Dendritic cell treated with granulocyte-macrophage colony-stimulating factor and Interleukin-4, amounts not matched to agents 40 ng/mL and 50 ng/mL, for 4 days (primary cell): ENCODE data around the gene C14orf39.
A peak's percentile ranks its signal among the peaks of the same experiment; 100 is the strongest.

Experiments used
- H3K27ac Mint-ChIP-seq: one replicate; pipeline ENCODE4 v1.8.0; 2022; ENCODE audit warnings: mild to moderate bottlenecking, mixed read lengths
- H3K27me3 Mint-ChIP-seq: one replicate; pipeline ENCODE4 v1.8.0; 2022; ENCODE audit warnings: mild to moderate bottlenecking, mixed read lengths
- H3K36me3 Mint-ChIP-seq: one replicate; pipeline ENCODE4 v1.8.0; 2022; ENCODE audit warnings: low read depth, mixed read lengths
- H3K4me1 Mint-ChIP-seq: one replicate; pipeline ENCODE4 v1.8.0; 2022; ENCODE audit warnings: low read depth, mixed read lengths
- H3K4me3 Mint-ChIP-seq: one replicate; pipeline ENCODE4 v1.8.0; 2022; ENCODE audit warnings: mild to moderate bottlenecking, moderate library complexity, mixed read lengths
- H3K9me3 Mint-ChIP-seq: one replicate; pipeline ENCODE4 v1.8.0; 2022; ENCODE audit warnings: mixed read lengths
- intact Hi-C: fragments of 100-400 bp; cut with micrococcal nuclease; formaldehyde crosslinking; loops from one replicate; pipeline ENCODE4 v1.15.0; 2022

The C14orf39 gene

GRCh38 chr14:60485598-60486251 lies at the start of gene C14orf39:
Gene C14orf39, minus strand, starts transcription at chr14:60486063. Its CDS starts 985 bp downstream, at chr14:60485078.
- H3K9me3 Mint-ChIP-seq: peaks cover 3% of the 10 kb centered on the region
- H3K4me3 Mint-ChIP-seq: no peak within 1 kb of the TSS
- H3K27ac Mint-ChIP-seq: no peak within 1 kb of the TSS
- no peaks in the 10 kb centered on the region for H3K4me1 Mint-ChIP-seq
- H3K36me3 Mint-ChIP-seq: no peaks in the 10 kb centered on the region
- intact Hi-C loops: no loop called here
- H3K27me3 Mint-ChIP-seq: peaks cover 22% of the 10 kb centered on the region

GRCh38 chr14:60532442-60532841 lies 46.6 kb upstream of the C14orf39 start:
- Mint-ChIP-seq H3K36me3 (no peaks in the 10 kb centered on the region), H3K27ac (no peak overlapping the region), H3K4me3 (no peak overlapping the region), H3K9me3 (peaks cover 8% of the 10 kb centered on the region), H3K4me1 (no peaks in the 10 kb centered on the region), H3K27me3 (peaks cover 13% of the 10 kb centered on the region)
- intact Hi-C loops: no loop called here

- H3K4me3 Mint-ChIP-seq: no peak overlapping the region
- peaks cover 21% of the 10 kb centered on the region for H3K4me1 Mint-ChIP-seq
- intact Hi-C loops: no loop called here
- no peaks in the 10 kb centered on the region for H3K9me3 Mint-ChIP-seq
- H3K27ac Mint-ChIP-seq: no peak overlapping the region
- no peaks in the 10 kb centered on the region for H3K36me3 Mint-ChIP-seq
- peaks cover 74% of the 10 kb centered on the region for H3K27me3 Mint-ChIP-seq
Measured at GRCh38 chr14:60515511-60516289, 29.8 kb upstream of the C14orf39 start.

- peaks cover 78% of the 10 kb centered on the region for H3K27me3 Mint-ChIP-seq
- peaks cover 21% of the 10 kb centered on the region for H3K4me1 Mint-ChIP-seq
- H3K27ac Mint-ChIP-seq: no peak overlapping the region
- intact Hi-C loops: no loop called here
- no peaks in the 10 kb centered on the region for H3K36me3 Mint-ChIP-seq
- peak overlapping the region; percentile 62 for H3K4me3 Mint-ChIP-seq
- H3K9me3 Mint-ChIP-seq: no peaks in the 10 kb centered on the region
Measured at GRCh38 chr14:60514741-60515491, 29.1 kb upstream of the C14orf39 start.

GRCh38 chr14:60514378-60514740 lies 28.5 kb upstream of the C14orf39 start:
- H3K27ac Mint-ChIP-seq: no peak overlapping the region
- H3K9me3 Mint-ChIP-seq: no peaks in the 10 kb centered on the region
- intact Hi-C loops: no loop called here
- peak overlapping the region; percentile 62 for H3K4me3 Mint-ChIP-seq
- H3K36me3 Mint-ChIP-seq: no peaks in the 10 kb centered on the region
- peaks cover 82% of the 10 kb centered on the region for H3K27me3 Mint-ChIP-seq
- H3K4me1 Mint-ChIP-seq: peaks cover 21% of the 10 kb centered on the region

- intact Hi-C loops: no loop called here
- no peak overlapping the region for H3K27ac Mint-ChIP-seq
- H3K4me1 Mint-ChIP-seq: peaks cover 21% of the 10 kb centered on the region
- no peaks in the 10 kb centered on the region for H3K9me3 Mint-ChIP-seq
- H3K36me3 Mint-ChIP-seq: no peaks in the 10 kb centered on the region
- H3K4me3 Mint-ChIP-seq: no peak overlapping the region
- peaks cover 95% of the 10 kb centered on the region for H3K27me3 Mint-ChIP-seq
Measured at GRCh38 chr14:60512973-60513571, 27.2 kb upstream of the C14orf39 start.

GRCh38 chr14:60512126-60512525 lies 26.3 kb upstream of the C14orf39 start:
- Mint-ChIP-seq H3K4me3 (no peak overlapping the region), H3K36me3 (no peaks in the 10 kb centered on the region), H3K27me3 (peaks cover 97% of the 10 kb centered on the region), H3K4me1 (peaks cover 21% of the 10 kb centered on the region), H3K9me3 (no peaks in the 10 kb centered on the region), H3K27ac (no peak overlapping the region)
- intact Hi-C loops: no loop called here

GRCh38 chr14:60510951-60511599 lies 25.2 kb upstream of the C14orf39 start:
- Mint-ChIP-seq H3K27ac (no peak overlapping the region), H3K4me3 (no peak overlapping the region), H3K27me3 (peaks cover 97% of the 10 kb centered on the region), H3K4me1 (peaks cover 18% of the 10 kb centered on the region), H3K9me3 (no peaks in the 10 kb centered on the region), H3K36me3 (no peaks in the 10 kb centered on the region)
- intact Hi-C loops: no loop called here

GRCh38 chr14:60510254-60510950 lies 24.5 kb upstream of the C14orf39 start:
- Mint-ChIP-seq H3K27me3 (peaks cover 97% of the 10 kb centered on the region), H3K9me3 (no peaks in the 10 kb centered on the region), H3K27ac (no peak overlapping the region), H3K4me3 (no peak overlapping the region), H3K36me3 (no peaks in the 10 kb centered on the region), H3K4me1 (peaks cover 14% of the 10 kb centered on the region)
- intact Hi-C loops: no loop called here

GRCh38 chr14:60509438-60510253 lies 23.8 kb upstream of the C14orf39 start:
- intact Hi-C loops: no loop called here
- peaks cover 92% of the 10 kb centered on the region for H3K27me3 Mint-ChIP-seq
- H3K4me3 Mint-ChIP-seq: no peak overlapping the region
- H3K36me3 Mint-ChIP-seq: no peaks in the 10 kb centered on the region
- peaks cover 10% of the 10 kb centered on the region for H3K4me1 Mint-ChIP-seq
- no peak overlapping the region for H3K27ac Mint-ChIP-seq
- no peaks in the 10 kb centered on the region for H3K9me3 Mint-ChIP-seq

- Mint-ChIP-seq H3K27ac (no peak within 1 kb of the TSS), H3K4me1 (peaks cover 6% of the 10 kb centered on the region), H3K36me3 (no peaks in the 10 kb centered on the region), H3K9me3 (no peaks in the 10 kb centered on the region), H3K27me3 (peaks cover 86% of the 10 kb centered on the region), H3K4me3 (no peak within 1 kb of the TSS)
- intact Hi-C loops: no loop called here
Measured at GRCh38 chr14:60508707-60509437, 23.0 kb upstream of the C14orf39 start, which contains the start of gene SIX6. Gene SIX6, plus strand, starts transcription at chr14:60509146. Its CDS starts 253 bp downstream, at chr14:60509399.

GRCh38 chr14:60508363-60508706 lies 22.5 kb upstream of the C14orf39 start:
- intact Hi-C loops: no loop called here
- peaks cover 86% of the 10 kb centered on the region for H3K27me3 Mint-ChIP-seq
- no peaks in the 10 kb centered on the region for H3K9me3 Mint-ChIP-seq

More at GRCh38 chr14:60508363-60508706, 22.5 kb upstream of the C14orf39 start:
- no peak overlapping the region for H3K27ac Mint-ChIP-seq
- no peak overlapping the region for H3K4me3 Mint-ChIP-seq
- no peaks in the 10 kb centered on the region for H3K36me3 Mint-ChIP-seq
- H3K4me1 Mint-ChIP-seq: peaks cover 6% of the 10 kb centered on the region
